IMR-90 (cell line): ENCODE measurements around the gene IGF2. TPM values are rescaled to one million over a fixed set of nuclear protein-coding genes. Genes with fewer than 3 reads are reported as not detected.

Source experiments
- ATAC-seq: fragments of 200-7000 bp; cut with Tn5 transposase; 2 replicates; pipeline ENCODE4 v1.9.1; 2020; ENCODE audit warnings: low read depth, mild to moderate bottlenecking, moderate library complexity
- BruUV-seq: library from RNA; stranded (reverse); fragments of 400-500 nt; replicated peaks from 2 replicates; lab custom pipeline; 2021; lab: Mats Ljungman, UMichigan
- CTCF ChIA-PET: fragments of 300-600 bp; formaldehyde crosslinking; extraction: SDS; loops from one replicate; lab custom pipeline; 2021; ENCODE audit warnings: antibody characterized with exemption; lab: Yijun Ruan, JAX
- POLR2A ChIA-PET: fragments of 300-600 bp; sonication (Branson Sonifier 250); formaldehyde crosslinking; loops from one replicate; lab custom pipeline; 2022; ENCODE audit warnings: antibody characterized with exemption; ENCODE audit not compliant: unreplicated experiment; lab: Charles Lee
- DNase-seq: peaks from one replicate; pipeline ENCODE4 v3.0.0; 2013
- H2AFZ ChIP-seq: replicated peaks from 2 replicates; pipeline ENCODE3; 2013; ENCODE audit warnings: low read length, mild to moderate bottlenecking; ENCODE audit not compliant: poor library complexity
- H2AK5ac ChIP-seq: 2 replicates; pipeline ENCODE4 v1.6.1; 2013; ENCODE audit warnings: low read depth, low read length, inconsistent platforms
- H2AK9ac ChIP-seq: replicated peaks from 2 replicates; pipeline ENCODE3; 2013; ENCODE audit warnings: mild to moderate bottlenecking, low read depth, low read length, moderate library complexity; ENCODE audit not compliant: poor library complexity
- H2BK120ac ChIP-seq: 2 replicates; pipeline ENCODE4 v1.6.1; 2013; ENCODE audit warnings: low read depth, low read length, inconsistent platforms
- H2BK15ac ChIP-seq: 3 replicates; pipeline ENCODE4 v1.6.1; 2013; ENCODE audit warnings: low read depth, low read length, inconsistent platforms
- H2BK20ac ChIP-seq: 2 replicates; pipeline ENCODE4 v1.6.1; 2013; ENCODE audit warnings: low read depth, mild to moderate bottlenecking, inconsistent platforms, low read length, moderate library complexity
- H2BK5ac ChIP-seq: 2 replicates; pipeline ENCODE4 v1.6.1; 2013; ENCODE audit warnings: mild to moderate bottlenecking, low read depth, low read length, inconsistent platforms; ENCODE audit not compliant: poor library complexity, severe bottlenecking
- H3K14ac ChIP-seq: replicated peaks from 2 replicates; pipeline ENCODE4 v1.6.1; 2013; ENCODE audit warnings: low read depth, low read length, inconsistent platforms
- H3K18ac ChIP-seq: 2 replicates; pipeline ENCODE4 v1.6.1; 2013; ENCODE audit warnings: low read depth, low read length, control low read depth
- H3K23ac ChIP-seq: 2 replicates; pipeline ENCODE4 v1.6.1; 2013; ENCODE audit warnings: low read depth, low read length, inconsistent platforms
- H3K27ac ChIP-seq: 2 replicates; pipeline ENCODE4 v1.5.1; 2013; ENCODE audit warnings: mild to moderate bottlenecking, control low read depth, low read length; ENCODE audit not compliant: insufficient read depth
- H3K27me3 ChIP-seq: 2 replicates; pipeline ENCODE4 v1.6.1; 2013; ENCODE audit warnings: low read length; ENCODE audit not compliant: control insufficient read depth, insufficient read depth
- H3K36me3 ChIP-seq: 2 replicates; pipeline ENCODE4 v1.6.1; 2013; ENCODE audit warnings: low read length, mixed read lengths; ENCODE audit not compliant: control insufficient read depth, insufficient read depth
- H3K4ac ChIP-seq: 2 replicates; pipeline ENCODE4 v1.6.1; 2013; ENCODE audit warnings: low read depth, low read length, inconsistent platforms
- H3K4me1 ChIP-seq: 2 replicates; pipeline ENCODE4 v1.6.1; 2013; ENCODE audit warnings: low read length, mixed read lengths; ENCODE audit not compliant: control insufficient read depth, insufficient read depth
- H3K4me2 ChIP-seq: 2 replicates; pipeline ENCODE4 v1.6.1; 2013; ENCODE audit warnings: low read depth, mild to moderate bottlenecking, control low read depth, low read length, moderate library complexity
- H3K4me3 ChIP-seq: 2 replicates; pipeline ENCODE4 v1.5.1; 2013; ENCODE audit warnings: low read depth, mild to moderate bottlenecking, control low read depth, low read length, moderate library complexity; ENCODE audit not compliant: insufficient read depth
- H3K56ac ChIP-seq: 2 replicates; pipeline ENCODE4 v1.6.1; 2013; ENCODE audit warnings: low read length, inconsistent platforms; ENCODE audit not compliant: insufficient read depth; ENCODE audit errors: extremely low read depth
- H3K79me1 ChIP-seq, 2 experiments: 2 replicates each; pipeline ENCODE4 v1.6.1; 2013; ENCODE audit warnings: low read length in 2 of 2, inconsistent platforms in 1 of 2, low read depth in 1 of 2
- H3K9ac ChIP-seq: 2 replicates; pipeline ENCODE4 v1.6.1; 2013; ENCODE audit warnings: low read depth, low read length, control low read depth
- H3K9me1 ChIP-seq: 2 replicates; pipeline ENCODE4 v1.6.1; 2013; ENCODE audit warnings: low read length, inconsistent platforms; ENCODE audit not compliant: insufficient read depth
- H3K9me3 ChIP-seq: 2 replicates; pipeline ENCODE4 v1.6.1; 2013; ENCODE audit warnings: low read length; ENCODE audit not compliant: control insufficient read depth, insufficient read depth
- H4K20me1 ChIP-seq: 2 replicates; pipeline ENCODE4 v1.6.1; 2013; ENCODE audit warnings: low read length, inconsistent platforms; ENCODE audit not compliant: insufficient read depth
- H4K5ac ChIP-seq: 2 replicates; pipeline ENCODE4 v1.6.1; 2013; ENCODE audit warnings: mild to moderate bottlenecking, low read depth, low read length, control low read depth
- H4K8ac ChIP-seq, 2 experiments: 2 replicates each; pipeline ENCODE4 v1.6.1; 2013; ENCODE audit warnings: low read depth in 2 of 2, low read length in 2 of 2, control low read depth in 1 of 2, inconsistent platforms in 1 of 2
- H4K91ac ChIP-seq: 2 replicates; pipeline ENCODE4 v1.6.1; 2013; ENCODE audit warnings: low read depth, low read length, inconsistent platforms; ENCODE audit not compliant: insufficient read depth
- CHD1 ChIP-seq: IDR thresholded peaks from 2 replicates; pipeline ENCODE4 v1.6.1; 2012; ENCODE audit warnings: low read depth, low read length, improper control_type of control experiment
- MAZ ChIP-seq: IDR thresholded peaks from 2 replicates; pipeline ENCODE4 v1.6.1; 2012; ENCODE audit warnings: low read depth, mild to moderate bottlenecking, low read length, improper control_type of control experiment, moderate library complexity, borderline replicate concordance
- MXI1 ChIP-seq: IDR thresholded peaks from 2 replicates; pipeline ENCODE4 v1.6.1; 2012; ENCODE audit warnings: low read depth, mild to moderate bottlenecking, low read length, moderate library complexity, borderline replicate concordance
- NFE2L2 ChIP-seq: fragments of 150-350 bp; IDR thresholded peaks from 2 replicates; pipeline ENCODE4 v1.6.1; 2016; ENCODE audit warnings: low read depth, mild to moderate bottlenecking, low read length
- POLR2A ChIP-seq: IDR thresholded peaks from 2 replicates; pipeline ENCODE4 v1.6.1; 2012; ENCODE audit warnings: mild to moderate bottlenecking, low read depth, low read length
- RCOR1 ChIP-seq: IDR thresholded peaks from 2 replicates; pipeline ENCODE4 v1.6.1; 2012; ENCODE audit warnings: mild to moderate bottlenecking, low read length, improper control_type of control experiment; ENCODE audit not compliant: insufficient replicate concordance
- RFX5 ChIP-seq: IDR thresholded peaks from 2 replicates; pipeline ENCODE4 v1.8.0; 2012; ENCODE audit warnings: low read depth, mild to moderate bottlenecking, low read length, moderate library complexity
- WGBS, 2 experiments: methylation state at CpG; one replicate each; pipeline versions ENCODE4 v1.1.5 to v1.1.7; 2013; ENCODE audit warnings: missing lambda C conversion rate in 2 of 2; ENCODE audit not compliant: insufficient read length in 1 of 2; ENCODE audit errors: extremely low coverage in 2 of 2; 5-methylcytosine and 5-hydroxymethylcytosine counted together
- dilution Hi-C: fragments of 300-500 bp; cut with HindIII; formaldehyde crosslinking; loops from one replicate; pipeline ENCODE4 v1.14.3; 2018; ENCODE audit warnings: low sequenced_read_pairs; ENCODE audit not compliant: unreplicated experiment
- in situ Hi-C: fragments of 300-500 bp; cut with MboI; formaldehyde crosslinking; loops from 3 replicates; pipeline ENCODE4 v1.14.3; 2019; ENCODE audit warnings: low sequenced_read_pairs, inconsistent platforms, mixed read lengths
- intact Hi-C: fragments of 100-400 bp; cut with micrococcal nuclease; formaldehyde crosslinking; loops from 2 replicates; pipeline ENCODE4 v1.10.0; 2022
- polyA plus RNA-seq, 3 experiments: library from polyadenylated mRNA; depleted of rRNA; stranded (reverse); fragments of >200 nt; gene quantifications; 2 replicates each; pipeline ENCODE4 v1.2.3, GENCODE V29; 2012; ENCODE audit warnings: low replicate concordance in 1 of 3
- total RNA-seq: library from RNA; depleted of rRNA; stranded (reverse); fragments of >200 nt; gene quantifications from 2 replicates; pipeline ENCODE4 v1.2.3, GENCODE V29; 2012

The IGF2 gene
- total and polyA plus RNA-seq, 2 of the 4 experiments (the other 2 are of a cell fraction): 2.3 to 21.8 TPM

- TF ChIP-seq MXI1: no peak
Measured at GRCh38 chr11:2138431-2139122, 612 bp downstream of the IGF2 start (continued).

GRCh38 chr11:2138068-2138430, 1.1 kb downstream of the IGF2 start:
- Histone ChIP-seq H3K9me3 (no peaks in the 10 kb centered on the region), H3K4me3 (peak overlapping the region; percentile 44), H2AK5ac (no peak overlapping the region), H3K9ac (peak overlapping the region; percentile 49), H3K4me1 (peaks cover 2% of the 10 kb centered on the region), H3K56ac (no peak overlapping the region), H3K4me2 (peak overlapping the region; percentile 60; the same call in 1 of the 2 replicates), H2AFZ (peak overlapping the region; percentile 80), H2AK9ac (no peak overlapping the region), H2BK120ac (peak overlapping the region; percentile 40; the same call in 1 of the 2 replicates), H2BK5ac (no peak overlapping the region), H4K20me1 (peaks cover 33% of the 10 kb centered on the region), H3K36me3 (no peaks in the 10 kb centered on the region), H3K4ac (peak overlapping the region; percentile 77; the same call in 1 of the 2 replicates), H2BK20ac (no peak overlapping the region), H3K27ac (no peak overlapping the region), H4K8ac (peak overlapping the region in 1 of 2 experiments; percentile 52; a peak in 1 of 4 replicates), H4K91ac (no peak overlapping the region), H3K23ac (no peak overlapping the region), H3K9me1 (no peaks in the 10 kb centered on the region), H3K14ac (no peak overlapping the region), H3K79me1 (peaks cover 0 to 4% of the 10 kb centered on the region in 2 experiments; a peak in 1 of 4 replicates), H2BK15ac (no peak overlapping the region), H3K18ac (no peak overlapping the region), H3K27me3 (peaks cover 72% of the 10 kb centered on the region), H4K5ac (no peak overlapping the region)
- intact Hi-C loops (loop anchor here (5.0 kb wide), 1 partner anchor 41 kb away; no protein-coding TSS in a partner anchor), in situ Hi-C loops (no loop called here), dilution Hi-C loops (no loop called here)
- ATAC-seq: 0 out of 2 replicates have a peak, but pooled peaks have one; percentile 3
- ChIA-PET POLR2A (interaction anchor here (0.6 kb wide), 1 partner anchor 101 kb away, joined by 15 read pairs; no protein-coding TSS in a partner anchor), CTCF (interaction anchor here (0.6 kb wide), 1 partner anchor 10 kb away, joined by 5 read pairs; no protein-coding TSS in a partner anchor)
- TF ChIP-seq MAZ (no peak), NFE2L2 (no peak), RCOR1 (no peak), CHD1 (no peak), POLR2A (no peak), MXI1 (no peak), RFX5 (no peak)
- WGBS, 2 experiments: 1% methylated on average over 17 of the region's 44 CpGs; no CpG with 5 or more reads in 1 of the 2 experiments
- BruUV-seq: no TSS peak
- no peak for DNase-seq
